Endodermal cell (in vitro differentiated cells): ENCODE data around the gene AKAP13. TPM values are rescaled to one million over a fixed set of nuclear protein-coding genes. Genes with fewer than 3 reads are reported as not detected.

Source experiments
- DNase-seq: peaks from one replicate; pipeline ENCODE4 v3.0.0-alpha.2; 2017
- H3K27ac ChIP-seq: 2 replicates; pipeline ENCODE4 v1.5.1; 2013; ENCODE audit warnings: mild to moderate bottlenecking, low read depth, low read length, moderate library complexity
- H3K27me3 ChIP-seq: 2 replicates; pipeline ENCODE4 v1.6.1; 2013; ENCODE audit warnings: mild to moderate bottlenecking, low read length, moderate library complexity; ENCODE audit not compliant: insufficient read depth, control insufficient read depth, poor library complexity, severe bottlenecking
- H3K36me3 ChIP-seq: 2 replicates; pipeline ENCODE4 v1.7.0; 2013; ENCODE audit warnings: mild to moderate bottlenecking, low read length, moderate library complexity; ENCODE audit not compliant: control insufficient read depth, insufficient read depth
- H3K4me1 ChIP-seq: one replicate; pipeline ENCODE4 v1.7.0; 2013; ENCODE audit warnings: low read length; ENCODE audit not compliant: control insufficient read depth, insufficient read depth
- H3K4me3 ChIP-seq: 2 replicates; pipeline ENCODE4 v1.5.1; 2013; ENCODE audit warnings: mild to moderate bottlenecking, low read length, moderate library complexity
- H3K9ac ChIP-seq: 2 replicates; pipeline ENCODE4 v1.6.1; 2013; ENCODE audit warnings: mild to moderate bottlenecking, low read length, moderate library complexity; ENCODE audit not compliant: poor library complexity, severe bottlenecking; ENCODE audit errors: extremely low read depth
- H3K9me3 ChIP-seq: 2 replicates; pipeline ENCODE4 v1.6.1; 2013; ENCODE audit warnings: mild to moderate bottlenecking, low read length, moderate library complexity; ENCODE audit not compliant: control insufficient read depth
- H3K27ac Mint-ChIP-seq: 2 replicates; pipeline ENCODE4 v1.8.0; 2020; ENCODE audit warnings: mixed read lengths
- H3K27me3 Mint-ChIP-seq: 2 replicates; pipeline ENCODE4 v1.8.0; 2021; ENCODE audit warnings: mild to moderate bottlenecking, mixed read lengths; ENCODE audit not compliant: insufficient read depth
- H3K36me3 Mint-ChIP-seq: 2 replicates; pipeline ENCODE4 v1.8.0; 2020; ENCODE audit warnings: low read depth, mixed read lengths
- H3K4me1 Mint-ChIP-seq: 2 replicates; pipeline ENCODE4 v1.8.0; 2020; ENCODE audit warnings: mixed read lengths
- H3K4me3 Mint-ChIP-seq: 2 replicates; pipeline ENCODE4 v1.8.0; 2020; ENCODE audit warnings: mild to moderate bottlenecking, moderate library complexity, mixed read lengths
- H3K9me3 Mint-ChIP-seq: 2 replicates; pipeline ENCODE4 v1.8.0; 2020; ENCODE audit warnings: mild to moderate bottlenecking, mixed read lengths
- CTCF ChIP-seq: fragments of 200-600 bp; sonication (generic); conservative IDR thresholded peaks from 2 replicates; pipeline ENCODE4 v1.5.0; 2021; ENCODE audit warnings: antibody characterized with exemption, mild to moderate bottlenecking
- WGBS, 2 experiments: methylation state at CpG; one replicate each; pipeline versions ENCODE4 v1.1.5 to v1.1.7; 2013; ENCODE audit warnings: missing lambda C conversion rate in 2 of 2, mixed read lengths in 1 of 2; ENCODE audit not compliant: insufficient coverage in 1 of 2, insufficient read length in 1 of 2; 5-methylcytosine and 5-hydroxymethylcytosine counted together
- total RNA-seq, 2 donors: library from RNA; stranded (reverse); fragmentation: NEBNext Ultra II Directional in 1 of 2; extraction: Animal tissue kit (Norgen Biotek cat#: 25700) in 1 of 2; gene quantifications; 2 replicates in 1 of 2; 3 replicates in 1 of 2; pipeline ENCODE4 v1.2.1, GENCODE V29; 2021

Gene AKAP13
- total RNA-seq, 2 donors from 2014 or later, result 115 to 131 TPM

DNA sequence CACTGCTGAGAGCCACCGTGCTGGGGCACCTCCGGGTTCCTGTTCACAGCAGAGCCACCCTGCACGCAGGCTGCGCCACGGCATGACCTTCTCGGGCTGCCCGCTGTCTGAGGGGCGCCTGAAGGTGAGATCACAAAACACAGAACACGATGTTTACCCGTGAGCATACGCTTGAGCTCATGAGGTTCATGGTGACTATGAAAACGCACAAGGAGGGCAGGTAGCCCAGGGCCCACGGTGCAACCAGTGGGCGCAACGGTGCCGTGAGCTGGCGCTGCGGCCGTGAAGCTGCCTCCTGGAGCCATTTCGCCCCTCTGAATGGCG, 378.2 kb downstream of the AKAP13 start:
- TF ChIP-seq CTCF, result no peak
- no peaks in the 10 kb centered on the region for H3K27me3 ChIP-seq
- Mint-ChIP-seq H3K36me3 (peaks cover 22% of the 10 kb centered on the region), H3K4me1 (no peaks in the 10 kb centered on the region), H3K27ac (no peak overlapping the region), H3K9me3 (no peaks in the 10 kb centered on the region), H3K4me3 (no peak overlapping the region), H3K27me3 (no peaks in the 10 kb centered on the region)
- no peak overlapping the region for H3K27ac ChIP-seq
- H3K9ac ChIP-seq, result no peak overlapping the region
- no peaks in the 10 kb centered on the region for H3K9me3 ChIP-seq
- no peaks in the 10 kb centered on the region for H3K4me1 ChIP-seq
- WGBS, 2 experiments, result 95 to 97% methylated on average over 21 of the region's 21 CpGs
- H3K36me3 ChIP-seq, result peaks cover 12% of the 10 kb centered on the region
- no peak overlapping the region for H3K4me3 ChIP-seq
- no peak for DNase-seq

GRCh38 chr15:85759376-85759775, 379.0 kb downstream of the AKAP13 start:
- peaks cover 20% of the 10 kb centered on the region for H3K36me3 Mint-ChIP-seq
- Histone ChIP-seq H3K36me3 (peaks cover 6% of the 10 kb centered on the region), H3K9ac (no peak overlapping the region), H3K4me1 (no peaks in the 10 kb centered on the region), H3K4me3 (no peak overlapping the region), H3K27ac (no peak overlapping the region), H3K27me3 (no peaks in the 10 kb centered on the region), H3K9me3 (no peaks in the 10 kb centered on the region)
- H3K27me3 Mint-ChIP-seq, result no peaks in the 10 kb centered on the region
- H3K9me3 Mint-ChIP-seq, result no peaks in the 10 kb centered on the region
- H3K4me3 Mint-ChIP-seq, result no peak overlapping the region
- WGBS, 2 experiments, result 96 to 97% methylated on average over 6 to 13 of the region's 13 CpGs
- H3K4me1 Mint-ChIP-seq, result no peaks in the 10 kb centered on the region
- no peak for TF ChIP-seq CTCF
- no peak overlapping the region for H3K27ac Mint-ChIP-seq
- DNase-seq, result no peak

DNA sequence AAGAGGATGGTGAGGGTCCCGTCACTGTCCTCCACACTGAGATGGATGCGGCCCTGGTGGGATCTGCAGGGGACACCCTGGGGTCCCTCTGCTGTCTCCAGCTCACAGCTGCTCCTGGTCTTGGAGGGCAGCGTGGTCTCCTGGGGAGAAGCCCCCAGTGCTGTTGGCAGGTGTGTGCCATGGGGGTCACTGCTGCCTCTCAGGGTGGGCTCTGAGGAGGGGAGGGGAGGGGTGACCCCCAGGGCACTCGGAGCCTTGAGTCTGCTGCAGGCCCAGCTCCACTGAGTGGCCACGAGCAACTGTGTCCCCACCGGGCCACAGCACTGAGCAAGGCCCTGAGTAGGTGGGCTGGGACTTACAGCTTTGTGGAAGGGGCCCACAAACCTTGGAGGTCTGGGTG, 379.6 kb downstream of the AKAP13 start:
- no peaks in the 10 kb centered on the region for H3K4me1 ChIP-seq
- H3K27me3 ChIP-seq, result no peaks in the 10 kb centered on the region
- H3K36me3 Mint-ChIP-seq, result peaks cover 17% of the 10 kb centered on the region
- no peak overlapping the region for H3K27ac ChIP-seq
- WGBS, 2 experiments, result 93% methylated on average over 4 to 6 of the region's 6 CpGs
- no peak for TF ChIP-seq CTCF
- no peak for DNase-seq
- no peaks in the 10 kb centered on the region for H3K9me3 Mint-ChIP-seq
- H3K9ac ChIP-seq, result no peak overlapping the region
- H3K4me3 ChIP-seq, result no peak overlapping the region
- H3K9me3 ChIP-seq, result no peaks in the 10 kb centered on the region
- H3K36me3 ChIP-seq, result peaks cover 6% of the 10 kb centered on the region
- H3K27me3 Mint-ChIP-seq, result no peaks in the 10 kb centered on the region
- no peak overlapping the region for H3K27ac Mint-ChIP-seq
- H3K4me1 Mint-ChIP-seq, result no peaks in the 10 kb centered on the region
- no peak overlapping the region for H3K4me3 Mint-ChIP-seq
